ENCODE measurements around the gene MLXIP.

- TF ChIP-seq HMGXB4 (CRISPR knock-in tag; IDR thresholded peaks at IDR 0.05) (no peak), NBN (IDR thresholded peaks at IDR 0.05; ENCODE audit: low read depth) (no peak), SAFB (IDR thresholded peaks at IDR 0.05; ENCODE audit: borderline replicate concordance, low read depth, low read length) (no peak), SRF (CRISPR knock-in tag; IDR thresholded peaks at IDR 0.05) (no peak)
Observed at GRCh38 chr12:122135437-122136031, 57.0 kb downstream of the MLXIP start.

All from K562 (cell line).